HepG2 (cell line): ENCODE results near the gene CNEP1R1. TPM values are rescaled to one million over a fixed set of nuclear protein-coding genes. Genes with fewer than 3 reads are reported as not detected.

Experiments
- ATAC-seq: fragments of 200-7000 bp; cut with Tn5 transposase; 3 replicates; pipeline ENCODE4 v1.9.1; 2020; ENCODE audit warnings: mild to moderate bottlenecking, moderate library complexity
- BruUV-seq: library from RNA; stranded (reverse); fragments of 400-500 nt; replicated peaks from 2 replicates; lab custom pipeline; 2021; lab: Mats Ljungman, UMichigan
- CTCF ChIA-PET: fragments of 300-600 bp; formaldehyde crosslinking; extraction: SDS; loops from one replicate; lab custom pipeline; 2021; ENCODE audit warnings: low total read pairs, inconsistent platforms, low intra/inter-chr PET ratio; lab: Yijun Ruan, JAX
- POLR2A ChIA-PET: fragments of 350-600 bp; sonication (Branson Sonifier 250); formaldehyde crosslinking; loops from one replicate; lab custom pipeline; 2020; ENCODE audit warnings: antibody characterized with exemption, inconsistent platforms; lab: Yijun Ruan, JAX
- DNase-seq: peaks from one replicate; pipeline ENCODE4 v3.0.0-alpha.2; 2015; ENCODE audit warnings: low spot score
- FAIRE-seq: peaks from 3 replicates; lab custom pipeline; 2011; peaks lifted over from hg19 to GRCh38; lab: Jason Lieb, UNC
- H2AFZ ChIP-seq: one replicate; pipeline ENCODE4 v1.6.1; 2011; ENCODE audit warnings: low read length, inconsistent platforms
- H3K27ac ChIP-seq: fragments of 300-600 bp; 3 replicates; pipeline ENCODE4 v1.8.0; 2011; ENCODE audit warnings: mixed run types, mild to moderate bottlenecking, mixed read lengths, low read length, inconsistent platforms; ENCODE audit not compliant: insufficient read depth; ENCODE audit errors: extremely low read length
- H3K27me3 ChIP-seq, 2 experiments: fragments of 200-600 bp in 1 of 2; 2 replicates in 1 of 2; 3 replicates in 1 of 2; pipeline versions ENCODE4 v1.6.0 to v1.8.0; 2011; ENCODE audit warnings: low read length in 2 of 2, mild to moderate bottlenecking in 2 of 2, moderate library complexity in 2 of 2, inconsistent platforms in 1 of 2; ENCODE audit not compliant: insufficient read depth in 2 of 2, control insufficient read depth in 1 of 2
- H3K36me3 ChIP-seq, 2 experiments: fragments of 200-600 bp in 1 of 2; replicated peaks in 1 of 2; 2 replicates in 1 of 2; 3 replicates in 1 of 2; pipeline versions ENCODE4 v1.5.1 to v1.8.0; 2011; ENCODE audit warnings: low read length in 2 of 2, inconsistent platforms in 1 of 2; ENCODE audit not compliant: insufficient read depth in 2 of 2, control insufficient read depth in 1 of 2
- H3K4me1 ChIP-seq: 2 replicates; pipeline ENCODE4 v1.5.1; 2012; ENCODE audit warnings: low read length, inconsistent platforms; ENCODE audit not compliant: insufficient read depth
- H3K4me2 ChIP-seq: 2 replicates; pipeline ENCODE4 v1.6.0; 2011; ENCODE audit warnings: low read depth, low read length, inconsistent platforms
- H3K4me3 ChIP-seq, 3 experiments: fragments of 200-600 bp in 1 of 3; sonication (generic), shearing (Covaris generic) in 1 of 3; replicated peaks in 1 of 3; 2 replicates each; pipeline ENCODE4 v1.5.1; 2011 to 2016; ENCODE audit warnings: low read length in 3 of 3, inconsistent platforms in 2 of 3, low read depth in 2 of 3, mild to moderate bottlenecking in 2 of 3, control low read depth in 1 of 3, mixed read lengths in 1 of 3; ENCODE audit not compliant: insufficient read depth in 1 of 3
- H3K79me2 ChIP-seq: one replicate; pipeline ENCODE4 v1.6.1; 2011; ENCODE audit warnings: low read length, inconsistent platforms; ENCODE audit not compliant: insufficient read depth
- H3K9ac ChIP-seq: 2 replicates; pipeline ENCODE4 v1.6.0; 2011; ENCODE audit warnings: mild to moderate bottlenecking, low read depth, low read length, inconsistent platforms; ENCODE audit not compliant: insufficient read depth
- H3K9me3 ChIP-seq: 2 replicates; pipeline ENCODE4 v1.5.1; 2012; ENCODE audit warnings: mild to moderate bottlenecking, low read length
- H4K20me1 ChIP-seq: 2 replicates; pipeline ENCODE4 v1.6.0; 2011; ENCODE audit warnings: inconsistent platforms, mild to moderate bottlenecking, low read length, moderate library complexity; ENCODE audit not compliant: insufficient read depth
- BATF2 ChIP-seq: sonication (generic); formaldehyde crosslinking; IDR thresholded peaks from 2 replicates; pipeline ENCODE4 v1.8.0; 2022; ENCODE audit warnings: mild to moderate bottlenecking, missing genetic modification reagents, moderate library complexity
- CENPT ChIP-seq: sonication (generic); formaldehyde crosslinking; IDR thresholded peaks from 2 replicates; pipeline ENCODE4 v1.8.0; 2022; ENCODE audit warnings: low read depth, mild to moderate bottlenecking, moderate library complexity, missing genetic modification reagents
- ELF3 ChIP-seq: IDR thresholded peaks from 2 replicates; pipeline ENCODE4 v1.6.1; 2016; ENCODE audit warnings: missing genetic modification reagents, missing compliant biosample characterization
- GMEB1 ChIP-seq: sonication (generic); formaldehyde crosslinking; IDR thresholded peaks from 2 replicates; pipeline ENCODE4 v1.5.1; 2020; ENCODE audit warnings: missing genetic modification reagents, mild to moderate bottlenecking, borderline replicate concordance
- HIC2 ChIP-seq: sonication (generic); formaldehyde crosslinking; IDR thresholded peaks from 2 replicates; pipeline ENCODE4 v1.9.0; 2022; ENCODE audit warnings: low read depth, missing genetic modification reagents
- NRL ChIP-seq: sonication (generic); formaldehyde crosslinking; IDR thresholded peaks from 2 replicates; pipeline ENCODE4 v1.5.0; 2020; ENCODE audit warnings: missing genetic modification reagents, mild to moderate bottlenecking, moderate library complexity, borderline replicate concordance
- ZBTB46 ChIP-seq: sonication (generic); formaldehyde crosslinking; IDR thresholded peaks from 2 replicates; pipeline ENCODE4 v1.4.0; 2020; ENCODE audit warnings: mild to moderate bottlenecking, missing genetic modification reagents, borderline replicate concordance
- ZMYM2 ChIP-seq: sonication (generic); formaldehyde crosslinking; IDR thresholded peaks from 2 replicates; pipeline ENCODE4 v1.8.0; 2022; ENCODE audit warnings: mild to moderate bottlenecking, missing genetic modification reagents
- ZNF232 ChIP-seq: sonication (generic); formaldehyde crosslinking; IDR thresholded peaks from 2 replicates; pipeline ENCODE4 v1.4.0; 2020; ENCODE audit warnings: missing genetic modification reagents, borderline replicate concordance
- ZNF3 ChIP-seq: IDR thresholded peaks from 2 replicates; pipeline ENCODE4 v1.7.0; 2017; ENCODE audit warnings: inconsistent platforms
- ZNF768 ChIP-seq: sonication (generic); formaldehyde crosslinking; IDR thresholded peaks from 2 replicates; pipeline ENCODE4 v1.4.0; 2020; ENCODE audit warnings: missing genetic modification reagents
- WGBS: methylation state at CpG from one replicate; pipeline ENCODE4 v1.1.6; 2017; ENCODE audit warnings: low lambda C conversion rate; 5-methylcytosine and 5-hydroxymethylcytosine counted together
- in situ Hi-C: cut with HindIII; loops from 2 replicates; pipeline ENCODE4 v1.10.0; 2017; ENCODE audit warnings: low pct_unique_long_range_greater_than_20kb; ENCODE audit not compliant: extremely low pct_ligation_motif_present
- intact Hi-C: fragments of 100-400 bp; cut with micrococcal nuclease; formaldehyde crosslinking; loops from one replicate; pipeline ENCODE4 v1.10.0; 2022; ENCODE audit not compliant: unreplicated experiment
- polyA plus RNA-seq, 8 experiments: library from polyadenylated mRNA; depleted of rRNA in 3 of 8; stranded (reverse) in 7 of 8; unstranded in 1 of 8; fragments of >200 nt; fragmentation: Illumina TruSeq in 4 of 8; extraction: Trizol in 4 of 8; gene quantifications; 2 replicates each; pipeline versions ENCODE4 v1.2.1 to v1.2.3, GENCODE V29; 2011 to 2016; ENCODE audit warnings: low read depth in 4 of 8, missing spikeins in 1 of 8, mixed read lengths in 1 of 8; ENCODE audit not compliant: insufficient read depth in 1 of 8
- total RNA-seq, 5 experiments: library from RNA; depleted of rRNA; stranded (reverse); fragments of >200 nt; fragmentation: Illumina TruSeq; extraction: Trizol; gene quantifications; 2 replicates each; pipeline ENCODE4 v1.2.3, GENCODE V29; 2016; ENCODE audit warnings: low read depth in 1 of 5

CNEP1R1 gene
- total and polyA plus RNA-seq, 2 of the 13 experiments (the other 11 are each of a cell fraction or from before 2014, with no cell fraction given) = 23.6 to 26.8 TPM

GRCh38 chr16:50058091-50058771 lies 33.2 kb downstream of the CNEP1R1 start:
- no peak for ATAC-seq
- Histone ChIP-seq H3K9ac (no peak overlapping the region), H3K4me3 (no peak overlapping the region), H3K27ac (no peak overlapping the region), H3K9me3 (peaks cover 19% of the 10 kb centered on the region), H3K4me1 (no peaks in the 10 kb centered on the region), H4K20me1 (no peaks in the 10 kb centered on the region), H3K4me2 (no peak overlapping the region), H3K79me2 (no peaks in the 10 kb centered on the region), H2AFZ (no peak overlapping the region), H3K27me3 (0 out of 5 replicates have a peak, but pooled peaks cover 0 to 2% of the 10 kb centered on the region in 2 experiments), H3K36me3 (no peaks in the 10 kb centered on the region)
- DNase-seq = no peak
- TF ChIP-seq BATF2 (CRISPR knock-in tag) (no peak), NRL (CRISPR knock-in tag) (0 out of 2 replicates have a peak, but pooled peaks have one; percentile 15), ZNF3 (CRISPR knock-in tag) (no peak), ELF3 (CRISPR knock-in tag) (no peak), CENPT (no peak), ZNF232 (no peak), ZMYM2 (CRISPR knock-in tag) (no peak)
- BruUV-seq = no TSS peak
- 58% methylated on average over 15 of the region's 28 CpGs for WGBS
- POLR2A ChIA-PET = no interaction called here
- FAIRE-seq = no peak
- intact Hi-C loops (no loop called here), in situ Hi-C loops (no loop called here)
- CTCF ChIA-PET = no interaction called here

- FAIRE-seq = no peak
- Histone ChIP-seq H3K79me2 (no peaks in the 10 kb centered on the region), H3K36me3 (no peaks in the 10 kb centered on the region), H3K4me3 (no peak overlapping the region), H4K20me1 (no peaks in the 10 kb centered on the region), H3K9me3 (peaks cover 19% of the 10 kb centered on the region), H3K27me3 (0 out of 5 replicates have a peak, but pooled peaks cover 0 to 2% of the 10 kb centered on the region in 2 experiments), H3K4me2 (no peak overlapping the region), H2AFZ (no peak overlapping the region), H3K27ac (no peak overlapping the region), H3K4me1 (no peaks in the 10 kb centered on the region), H3K9ac (no peak overlapping the region)
- no peak for DNase-seq
- WGBS = 56% methylated on average over 10 of the region's 10 CpGs
- intact Hi-C loops = no loop called here
- ChIA-PET CTCF (no interaction called here), POLR2A (no interaction called here)
- no peak for ATAC-seq
- in situ Hi-C loops = no loop called here
- no TSS peak for BruUV-seq
- TF ChIP-seq ZBTB46 (CRISPR knock-in tag) (no peak), GMEB1 (no peak), HIC2 (no peak), ZNF768 (peak; percentile 23; the same call in 1 of the 2 replicates)
These were observed 34.1 kb downstream of the CNEP1R1 start for GRCh38 chr16:50059111-50059510.
